Gastroesophageal sphincter (tissue), 3 donors: Measurements from ENCODE around the gene SEPTIN2.

Source experiments
- POLR2A ChIP-seq, 2 donors: fragments of 450-650 bp; IDR thresholded peaks; one replicate each; pipeline ENCODE4 v1.6.1; 2017; ENCODE audit warnings: antibody characterized with exemption in 2 of 2, mild to moderate bottlenecking in 2 of 2, moderate library complexity in 1 of 2
- TF ChIP-seq, protein P1 (sequence below), 4 experiments: fragments of 200-600 bp in 2 of 4; fragments of 450-650 bp in 2 of 4; sonication (generic) in 1 of 4; IDR thresholded peaks; one replicate each; pipeline ENCODE4 v1.5.1; 2017 to 2019; ENCODE audit warnings: antibody characterized with exemption in 4 of 4, mild to moderate bottlenecking in 2 of 4, moderate library complexity in 2 of 4

DNA sequence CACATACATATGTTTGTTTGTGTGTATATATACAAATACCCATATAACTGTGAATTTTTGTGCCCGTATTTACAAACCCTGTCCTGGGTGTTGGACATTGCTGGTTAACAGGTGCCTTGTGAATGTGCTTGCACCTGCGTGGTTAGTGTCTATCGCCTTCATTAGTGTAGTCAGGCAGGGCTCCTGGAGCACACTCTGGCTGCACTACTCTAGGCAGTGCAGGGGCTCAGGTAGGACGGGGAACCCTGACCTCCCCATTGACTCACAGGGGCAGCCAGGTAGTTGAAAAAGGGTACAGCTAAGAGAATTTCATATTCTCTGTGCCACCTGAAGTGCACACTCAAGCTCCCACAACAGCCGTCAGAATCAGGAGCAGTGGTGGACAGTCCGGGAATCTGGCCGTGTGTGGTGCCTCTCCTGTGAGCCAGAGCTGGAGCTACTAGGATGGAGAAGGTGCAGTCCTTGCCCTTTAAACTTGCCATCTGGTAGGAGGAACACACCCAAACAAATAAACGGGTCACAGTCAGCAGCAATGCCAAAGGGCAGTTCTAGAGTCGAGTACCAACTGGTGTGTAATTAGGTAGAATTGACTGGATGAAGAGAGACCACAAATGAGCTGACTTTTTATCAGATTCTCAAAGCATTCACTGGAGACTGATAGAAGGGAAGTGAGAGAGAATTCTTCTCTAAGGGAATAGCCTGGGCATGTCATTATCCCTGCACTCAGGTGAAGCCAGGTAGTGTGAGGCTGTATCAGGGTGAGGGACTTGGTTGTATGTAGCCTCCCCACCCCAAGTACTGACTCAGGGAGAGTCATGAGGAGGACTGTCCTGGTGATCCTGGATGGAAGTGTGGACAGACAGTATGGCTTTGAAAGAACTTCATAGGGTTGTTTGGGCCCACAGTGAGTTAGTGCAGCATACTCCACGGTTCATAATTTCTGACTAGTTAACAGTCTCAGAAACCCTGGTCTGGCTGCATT is 84.5 kb downstream of the SEPTIN2 start:
- TF ChIP-seq, protein P1, sequence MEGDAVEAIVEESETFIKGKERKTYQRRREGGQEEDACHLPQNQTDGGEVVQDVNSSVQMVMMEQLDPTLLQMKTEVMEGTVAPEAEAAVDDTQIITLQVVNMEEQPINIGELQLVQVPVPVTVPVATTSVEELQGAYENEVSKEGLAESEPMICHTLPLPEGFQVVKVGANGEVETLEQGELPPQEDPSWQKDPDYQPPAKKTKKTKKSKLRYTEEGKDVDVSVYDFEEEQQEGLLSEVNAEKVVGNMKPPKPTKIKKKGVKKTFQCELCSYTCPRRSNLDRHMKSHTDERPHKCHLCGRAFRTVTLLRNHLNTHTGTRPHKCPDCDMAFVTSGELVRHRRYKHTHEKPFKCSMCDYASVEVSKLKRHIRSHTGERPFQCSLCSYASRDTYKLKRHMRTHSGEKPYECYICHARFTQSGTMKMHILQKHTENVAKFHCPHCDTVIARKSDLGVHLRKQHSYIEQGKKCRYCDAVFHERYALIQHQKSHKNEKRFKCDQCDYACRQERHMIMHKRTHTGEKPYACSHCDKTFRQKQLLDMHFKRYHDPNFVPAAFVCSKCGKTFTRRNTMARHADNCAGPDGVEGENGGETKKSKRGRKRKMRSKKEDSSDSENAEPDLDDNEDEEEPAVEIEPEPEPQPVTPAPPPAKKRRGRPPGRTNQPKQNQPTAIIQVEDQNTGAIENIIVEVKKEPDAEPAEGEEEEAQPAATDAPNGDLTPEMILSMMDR (IDR thresholded peaks at IDR 0.05), result no peak
- no peak for TF ChIP-seq POLR2A (IDR thresholded peaks at IDR 0.05)
